Keratinocyte (primary cell): ENCODE measurements around the gene ACOT6.
"Not testable (repeated sequence)": the region's sequence is repeated elsewhere in the genome, so short reads cannot be mapped to it uniquely, and the experiment has no call there.

Source experiments
- CTCF ChIP-seq, 3 experiments: IDR thresholded peaks in 1 of 3; conservative IDR thresholded peaks in 1 of 3; optimal IDR thresholded peaks in 1 of 3; 2 replicates in 2 of 3; 3 replicates in 1 of 3; pipeline versions ENCODE3 to v1.5.1; 2011; ENCODE audit warnings: low read length in 3 of 3, mild to moderate bottlenecking in 3 of 3, moderate library complexity in 2 of 3, control low read depth in 1 of 3, inconsistent platforms in 1 of 3; ENCODE audit not compliant: insufficient read depth in 2 of 3; ENCODE audit errors: extremely low read depth in 1 of 3
- EZH2 ChIP-seq: IDR thresholded peaks from one replicate; pipeline ENCODE4 v1.6.1; 2012; ENCODE audit warnings: inconsistent platforms, mild to moderate bottlenecking, low read length, moderate library complexity

GRCh38 chr14:73574251-73574650, 38.1 kb upstream of the ACOT6 start:
- TF ChIP-seq CTCF (optimal IDR thresholded peaks at IDR 0.05 in 1 of 3, IDR thresholded peaks at IDR 0.05 in 1 of 3, conservative IDR thresholded peaks at IDR 0.05 in 1 of 3; ENCODE audit: extremely low read depth in 1 of 3, insufficient read depth in 2 of 3, low read length in 3 of 3); EZH2: not testable (repeated sequence)
